ENCODE results near the gene KANK3. TPM values are rescaled to one million over a fixed set of nuclear protein-coding genes. Genes with fewer than 3 reads are reported as not detected.

Gene KANK3
- polyA plus RNA-seq, 1 donor from 2014 or later, result 2.8 TPM

DNA sequence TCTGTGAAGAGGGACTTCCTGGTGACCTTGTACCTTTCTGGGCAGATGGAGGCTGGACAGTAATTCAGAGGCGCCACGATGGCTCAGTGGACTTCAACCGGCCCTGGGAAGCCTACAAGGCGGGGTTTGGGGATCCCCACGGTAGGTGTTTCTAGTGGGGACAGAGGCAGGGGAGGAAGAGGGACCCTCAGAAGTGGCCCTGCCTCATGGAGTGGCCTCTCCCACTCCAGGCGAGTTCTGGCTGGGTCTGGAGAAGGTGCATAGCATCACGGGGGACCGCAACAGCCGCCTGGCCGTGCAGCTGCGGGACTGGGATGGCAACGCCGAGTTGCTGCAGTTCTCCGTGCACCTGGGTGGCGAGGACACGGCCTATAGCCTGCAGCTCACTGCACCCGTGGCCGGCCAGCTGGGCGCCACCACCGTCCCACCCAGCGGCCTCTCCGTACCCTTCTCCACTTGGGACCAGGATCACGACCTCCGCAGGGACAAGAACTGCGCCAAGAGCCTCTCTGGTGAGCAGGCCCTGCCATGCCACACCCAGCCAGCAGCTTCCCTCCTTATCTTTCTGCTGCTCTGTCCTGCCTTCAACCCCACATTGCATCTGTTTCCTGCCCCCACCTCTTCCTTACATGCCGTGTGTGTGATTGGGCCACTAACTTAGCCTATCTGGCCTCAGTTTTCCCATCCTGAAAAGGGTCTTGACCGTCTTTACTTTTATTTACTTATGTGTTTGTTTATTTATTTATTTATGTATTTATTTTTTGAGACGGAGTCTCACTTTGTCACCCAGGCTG lies 28.1 kb upstream of the KANK3 start:
- H3K36me3 ChIP-seq (ENCODE audit: insufficient read depth, low read length), result no peaks in the 10 kb centered on the region
- no peak overlapping the region for H2AFZ ChIP-seq (ENCODE audit: low read depth, low read length)
- no peaks in the 10 kb centered on the region for H3K9me3 ChIP-seq (ENCODE audit: low read length)
- H3K4me2 ChIP-seq (ENCODE audit: low read length), result no peak overlapping the region
- peaks cover under 1% of the 10 kb centered on the region for H3K27me3 ChIP-seq (ENCODE audit: insufficient read depth, low read depth, low read length)
- no peaks in the 10 kb centered on the region for H3K9me2 ChIP-seq (ENCODE audit: insufficient read depth, low read length)
- H3K4me3 ChIP-seq (ENCODE audit: low read length), result no peak overlapping the region
- no peaks in the 10 kb centered on the region for H3K79me2 ChIP-seq (replicated peaks; ENCODE audit: insufficient read depth, low read length)
- no peak overlapping the region for H3K9ac ChIP-seq (ENCODE audit: low read length)
- no peak for TF ChIP-seq TAF1 (IDR thresholded peaks at IDR 0.05; ENCODE audit: low read depth)
- TF ChIP-seq, protein P1, sequence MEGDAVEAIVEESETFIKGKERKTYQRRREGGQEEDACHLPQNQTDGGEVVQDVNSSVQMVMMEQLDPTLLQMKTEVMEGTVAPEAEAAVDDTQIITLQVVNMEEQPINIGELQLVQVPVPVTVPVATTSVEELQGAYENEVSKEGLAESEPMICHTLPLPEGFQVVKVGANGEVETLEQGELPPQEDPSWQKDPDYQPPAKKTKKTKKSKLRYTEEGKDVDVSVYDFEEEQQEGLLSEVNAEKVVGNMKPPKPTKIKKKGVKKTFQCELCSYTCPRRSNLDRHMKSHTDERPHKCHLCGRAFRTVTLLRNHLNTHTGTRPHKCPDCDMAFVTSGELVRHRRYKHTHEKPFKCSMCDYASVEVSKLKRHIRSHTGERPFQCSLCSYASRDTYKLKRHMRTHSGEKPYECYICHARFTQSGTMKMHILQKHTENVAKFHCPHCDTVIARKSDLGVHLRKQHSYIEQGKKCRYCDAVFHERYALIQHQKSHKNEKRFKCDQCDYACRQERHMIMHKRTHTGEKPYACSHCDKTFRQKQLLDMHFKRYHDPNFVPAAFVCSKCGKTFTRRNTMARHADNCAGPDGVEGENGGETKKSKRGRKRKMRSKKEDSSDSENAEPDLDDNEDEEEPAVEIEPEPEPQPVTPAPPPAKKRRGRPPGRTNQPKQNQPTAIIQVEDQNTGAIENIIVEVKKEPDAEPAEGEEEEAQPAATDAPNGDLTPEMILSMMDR (IDR thresholded peaks at IDR 0.05; ENCODE audit: poor library complexity, severe bottlenecking), result no peak
- TF ChIP-seq SMC3 (conservative IDR thresholded peaks at IDR 0.05; ENCODE audit: poor library complexity), result no peak
- no peak for TF ChIP-seq RAD21 (conservative IDR thresholded peaks at IDR 0.05)
- TF ChIP-seq, protein P2, sequence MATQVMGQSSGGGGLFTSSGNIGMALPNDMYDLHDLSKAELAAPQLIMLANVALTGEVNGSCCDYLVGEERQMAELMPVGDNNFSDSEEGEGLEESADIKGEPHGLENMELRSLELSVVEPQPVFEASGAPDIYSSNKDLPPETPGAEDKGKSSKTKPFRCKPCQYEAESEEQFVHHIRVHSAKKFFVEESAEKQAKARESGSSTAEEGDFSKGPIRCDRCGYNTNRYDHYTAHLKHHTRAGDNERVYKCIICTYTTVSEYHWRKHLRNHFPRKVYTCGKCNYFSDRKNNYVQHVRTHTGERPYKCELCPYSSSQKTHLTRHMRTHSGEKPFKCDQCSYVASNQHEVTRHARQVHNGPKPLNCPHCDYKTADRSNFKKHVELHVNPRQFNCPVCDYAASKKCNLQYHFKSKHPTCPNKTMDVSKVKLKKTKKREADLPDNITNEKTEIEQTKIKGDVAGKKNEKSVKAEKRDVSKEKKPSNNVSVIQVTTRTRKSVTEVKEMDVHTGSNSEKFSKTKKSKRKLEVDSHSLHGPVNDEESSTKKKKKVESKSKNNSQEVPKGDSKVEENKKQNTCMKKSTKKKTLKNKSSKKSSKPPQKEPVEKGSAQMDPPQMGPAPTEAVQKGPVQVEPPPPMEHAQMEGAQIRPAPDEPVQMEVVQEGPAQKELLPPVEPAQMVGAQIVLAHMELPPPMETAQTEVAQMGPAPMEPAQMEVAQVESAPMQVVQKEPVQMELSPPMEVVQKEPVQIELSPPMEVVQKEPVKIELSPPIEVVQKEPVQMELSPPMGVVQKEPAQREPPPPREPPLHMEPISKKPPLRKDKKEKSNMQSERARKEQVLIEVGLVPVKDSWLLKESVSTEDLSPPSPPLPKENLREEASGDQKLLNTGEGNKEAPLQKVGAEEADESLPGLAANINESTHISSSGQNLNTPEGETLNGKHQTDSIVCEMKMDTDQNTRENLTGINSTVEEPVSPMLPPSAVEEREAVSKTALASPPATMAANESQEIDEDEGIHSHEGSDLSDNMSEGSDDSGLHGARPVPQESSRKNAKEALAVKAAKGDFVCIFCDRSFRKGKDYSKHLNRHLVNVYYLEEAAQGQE (IDR thresholded peaks at IDR 0.05; ENCODE audit: borderline replicate concordance), result no peak
- no peak for TF ChIP-seq EP300 (conservative IDR thresholded peaks at IDR 0.05; ENCODE audit: poor library complexity, severe bottlenecking)
- no peak for TF ChIP-seq POLR2AphosphoS5 (IDR thresholded peaks at IDR 0.05)
- no peak for TF ChIP-seq EZH2 (IDR thresholded peaks at IDR 0.05; ENCODE audit: borderline replicate concordance, insufficient read depth, low read length, poor library complexity, severe bottlenecking)
- no peak for TF ChIP-seq MXI1 (conservative IDR thresholded peaks at IDR 0.05; ENCODE audit: poor library complexity, severe bottlenecking)
- H3K27ac ChIP-seq (ENCODE audit: low read length), result no peak overlapping the region
- no peaks in the 10 kb centered on the region for H4K20me1 ChIP-seq (ENCODE audit: insufficient read depth)
- H3F3A ChIP-seq (ENCODE audit: insufficient read depth, low read length, poor library complexity, severe bottlenecking), result no peaks in the 10 kb centered on the region

DNA sequence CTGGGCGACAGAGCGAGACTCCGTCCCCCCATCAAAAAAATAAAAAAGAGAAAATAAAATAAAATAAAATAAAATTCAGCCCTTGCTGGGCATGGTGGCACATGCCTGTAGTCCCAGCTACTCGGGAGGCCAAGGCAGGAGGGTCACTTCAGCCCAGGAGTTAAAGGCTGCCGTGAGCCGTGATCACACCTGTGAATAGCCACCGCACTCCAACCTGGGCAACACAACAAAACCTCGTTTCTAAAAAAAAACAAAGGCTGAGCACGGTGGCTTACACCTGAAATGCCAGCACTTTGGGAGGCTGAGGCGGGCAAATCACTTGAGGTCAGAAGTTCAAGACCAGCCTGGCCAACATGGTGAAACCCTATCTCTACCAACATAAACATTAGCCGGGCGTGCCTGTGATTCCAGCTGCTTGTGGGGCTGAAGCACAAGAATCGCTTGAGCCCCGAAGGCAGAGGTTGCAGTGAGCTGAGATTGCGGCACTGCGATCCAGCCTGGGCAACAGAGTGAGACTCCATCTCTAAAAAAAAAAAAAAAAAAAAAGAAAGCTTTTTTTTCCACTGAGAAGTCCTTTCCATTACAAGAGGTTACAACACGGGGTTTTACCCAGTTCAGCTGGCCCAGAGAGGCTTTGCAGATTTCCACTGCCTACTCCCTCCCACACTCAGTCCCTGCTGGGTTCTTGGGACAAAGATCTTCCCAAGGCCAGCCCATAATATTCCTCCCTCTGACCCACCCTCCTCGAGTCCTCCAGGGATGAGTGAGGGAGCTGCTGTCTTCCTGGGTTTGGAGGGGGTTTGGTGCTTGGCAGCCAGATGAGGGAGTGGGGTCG lies 27.3 kb upstream of the KANK3 start:
- Histone ChIP-seq H2AFZ (ENCODE audit: low read depth, low read length) (no peak overlapping the region), H3K4me3 (ENCODE audit: low read length) (no peak overlapping the region), H3K9me3 (ENCODE audit: low read length) (no peaks in the 10 kb centered on the region), H3K27me3 (ENCODE audit: insufficient read depth, low read depth, low read length) (peaks cover 9% of the 10 kb centered on the region), H3K36me3 (ENCODE audit: insufficient read depth, low read length) (no peaks in the 10 kb centered on the region), H3K4me2 (ENCODE audit: low read length) (no peak overlapping the region), H3K9ac (ENCODE audit: low read length) (no peak overlapping the region), H3K79me2 (replicated peaks; ENCODE audit: insufficient read depth, low read length) (no peaks in the 10 kb centered on the region), H3F3A (ENCODE audit: insufficient read depth, low read length, poor library complexity, severe bottlenecking) (no peaks in the 10 kb centered on the region), H3K27ac (ENCODE audit: low read length) (no peak overlapping the region), H3K9me2 (ENCODE audit: insufficient read depth, low read length) (no peaks in the 10 kb centered on the region), H4K20me1 (ENCODE audit: insufficient read depth) (no peaks in the 10 kb centered on the region)
- TF ChIP-seq RAD21 (conservative IDR thresholded peaks at IDR 0.05) (no peak), SMC3 (conservative IDR thresholded peaks at IDR 0.05; ENCODE audit: poor library complexity) (no peak), EZH2 (IDR thresholded peaks at IDR 0.05; ENCODE audit: borderline replicate concordance, insufficient read depth, low read length, poor library complexity, severe bottlenecking) (no peak), EP300 (conservative IDR thresholded peaks at IDR 0.05; ENCODE audit: poor library complexity, severe bottlenecking) (no peak), TAF1 (IDR thresholded peaks at IDR 0.05; ENCODE audit: low read depth) (no peak), POLR2AphosphoS5 (IDR thresholded peaks at IDR 0.05) (no peak)
- TF ChIP-seq, protein P2 (IDR thresholded peaks at IDR 0.05; ENCODE audit: borderline replicate concordance), result no peak
- TF ChIP-seq, protein P1 (IDR thresholded peaks at IDR 0.05; ENCODE audit: poor library complexity, severe bottlenecking), result no peak

Data from neural cell (in vitro differentiated cells).